Measurements from ENCODE around the gene BBOF1.
A peak's percentile ranks its signal among the peaks of the same experiment; 100 is the strongest.

GRCh38 chr14:74018586-74019407 lies at the start of gene BBOF1, which contains the start of gene ENTPD5:
- TF ChIP-seq, protein P1, sequence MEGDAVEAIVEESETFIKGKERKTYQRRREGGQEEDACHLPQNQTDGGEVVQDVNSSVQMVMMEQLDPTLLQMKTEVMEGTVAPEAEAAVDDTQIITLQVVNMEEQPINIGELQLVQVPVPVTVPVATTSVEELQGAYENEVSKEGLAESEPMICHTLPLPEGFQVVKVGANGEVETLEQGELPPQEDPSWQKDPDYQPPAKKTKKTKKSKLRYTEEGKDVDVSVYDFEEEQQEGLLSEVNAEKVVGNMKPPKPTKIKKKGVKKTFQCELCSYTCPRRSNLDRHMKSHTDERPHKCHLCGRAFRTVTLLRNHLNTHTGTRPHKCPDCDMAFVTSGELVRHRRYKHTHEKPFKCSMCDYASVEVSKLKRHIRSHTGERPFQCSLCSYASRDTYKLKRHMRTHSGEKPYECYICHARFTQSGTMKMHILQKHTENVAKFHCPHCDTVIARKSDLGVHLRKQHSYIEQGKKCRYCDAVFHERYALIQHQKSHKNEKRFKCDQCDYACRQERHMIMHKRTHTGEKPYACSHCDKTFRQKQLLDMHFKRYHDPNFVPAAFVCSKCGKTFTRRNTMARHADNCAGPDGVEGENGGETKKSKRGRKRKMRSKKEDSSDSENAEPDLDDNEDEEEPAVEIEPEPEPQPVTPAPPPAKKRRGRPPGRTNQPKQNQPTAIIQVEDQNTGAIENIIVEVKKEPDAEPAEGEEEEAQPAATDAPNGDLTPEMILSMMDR (IDR thresholded peaks at IDR 0.05), result no peak
- peak; percentile 95 for TF ChIP-seq POLR2A (IDR thresholded peaks at IDR 0.05)

All from right lobe of liver (tissue), 4 donors.